Right lung (tissue), 5 donors: Measurements from ENCODE around the gene ZNF747. TPM values are rescaled to one million over a fixed set of nuclear protein-coding genes. Genes with fewer than 3 reads are reported as not detected.
"Not testable (repeated sequence)": the region's sequence is repeated elsewhere in the genome, so short reads cannot be mapped to it uniquely, and the experiment has no call there.

Experiments
- DNase-seq, 2 donors: peaks; one replicate each; pipeline ENCODE4 v3.0.0-alpha.2; 2013
- polyA plus RNA-seq, 5 donors: library from polyadenylated mRNA; unstranded; fragments of 120-200 nt; gene quantifications; one replicate each; pipeline versions ENCODE4 v1.2.1 to v1.2.3, GENCODE V29; 2013; ENCODE audit warnings: inconsistent platforms in 1 of 5, low replicate concordance in 1 of 5; ENCODE audit not compliant: insufficient read length in 5 of 5, insufficient read depth in 1 of 5

Gene ZNF747
- polyA plus RNA-seq, 5 donors, result 7.3 to 10.1 (median 8.8) TPM

DNA sequence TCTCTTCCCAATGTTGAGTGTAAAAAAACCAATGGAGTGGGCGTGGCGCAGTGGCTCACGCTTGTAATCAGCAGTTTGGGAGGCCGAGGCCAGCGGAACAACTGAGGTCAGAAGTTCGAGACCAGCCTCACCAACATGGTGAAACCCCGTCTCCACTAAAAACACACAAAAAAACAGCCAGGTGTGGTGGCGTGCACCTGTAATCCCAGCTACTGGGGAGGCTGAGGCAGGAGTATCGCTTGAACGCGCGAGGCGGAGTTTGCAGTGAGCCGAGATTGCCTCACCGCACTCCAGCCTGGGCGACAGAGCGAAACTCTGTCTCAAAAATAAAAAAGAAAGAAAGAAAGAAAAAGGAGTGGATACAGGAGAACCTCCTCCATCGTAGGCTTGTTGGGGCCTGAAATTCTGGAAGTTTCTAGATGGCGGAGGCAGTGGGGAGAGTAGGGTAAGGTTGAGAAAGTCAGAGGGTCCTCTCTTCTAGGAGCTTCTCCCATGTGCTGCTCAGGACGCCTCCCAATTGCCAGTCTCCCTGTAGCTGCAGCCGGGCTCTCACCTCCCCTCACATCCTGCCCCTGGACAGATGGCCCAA lies 24.2 kb upstream of the ZNF747 start:
- no peak for DNase-seq

DNA sequence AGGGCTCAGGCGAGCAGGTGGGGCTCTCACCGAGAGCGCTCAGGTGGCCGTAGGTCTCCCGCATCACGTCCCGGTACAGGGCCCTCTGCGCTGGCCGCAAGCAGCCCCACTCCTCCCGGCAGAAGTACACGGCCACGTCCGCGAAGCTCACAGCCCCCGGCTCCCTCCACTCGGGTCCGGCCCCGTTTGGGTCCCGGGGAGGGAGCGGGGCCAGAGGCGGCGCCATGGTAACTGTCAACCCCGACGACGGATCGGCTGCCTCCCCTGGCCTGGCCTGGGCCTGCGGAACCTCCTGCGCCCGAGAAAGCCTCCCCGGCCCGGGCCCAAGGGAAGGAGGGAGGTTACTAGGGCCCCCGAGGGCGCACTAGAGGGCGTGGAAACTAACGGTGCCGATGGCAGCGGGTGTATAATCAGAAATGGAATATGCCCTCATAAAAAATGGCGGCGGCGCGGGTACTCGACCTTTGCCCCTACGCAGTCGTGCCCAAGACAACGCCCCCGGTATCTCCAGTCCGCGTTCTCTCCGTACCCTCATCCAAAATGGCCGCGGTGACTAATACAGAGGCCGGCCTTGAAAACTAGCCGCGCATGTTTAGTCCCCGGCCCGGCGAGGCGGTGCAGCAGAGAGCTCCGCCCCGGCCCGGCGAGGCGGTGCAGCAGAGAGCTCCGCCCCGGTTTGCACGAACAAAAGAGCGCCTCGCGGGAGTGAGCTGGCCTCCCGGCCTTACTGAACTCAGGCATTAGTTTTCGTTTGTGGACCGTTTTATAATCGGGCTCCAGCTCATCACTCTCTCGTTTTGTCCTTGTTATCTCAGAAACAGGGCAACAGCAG lies 23.5 kb upstream of the ZNF747 start, which contains the start of gene ZNF764:
ZNF764 (minus strand) TSS at position 418 of the 832 bp plus-strand sequence; CDS start at position 226, 192 bp downstream.
- DNase-seq, result peak; percentile 95

DNA sequence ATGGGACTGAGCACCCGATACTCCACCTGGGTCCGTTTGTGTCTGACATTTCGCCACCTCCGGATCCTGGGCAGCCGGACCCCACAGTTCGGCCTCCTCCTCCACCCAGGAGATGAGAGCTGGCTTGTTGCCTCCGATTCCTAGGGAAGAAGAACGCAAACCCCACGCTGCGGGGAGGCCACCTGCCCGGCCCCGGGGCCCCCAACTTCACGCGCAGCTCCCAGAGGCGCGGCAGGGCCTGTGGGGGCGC lies 23.0 kb upstream of the ZNF747 start:
- DNase-seq, result no peak

DNA sequence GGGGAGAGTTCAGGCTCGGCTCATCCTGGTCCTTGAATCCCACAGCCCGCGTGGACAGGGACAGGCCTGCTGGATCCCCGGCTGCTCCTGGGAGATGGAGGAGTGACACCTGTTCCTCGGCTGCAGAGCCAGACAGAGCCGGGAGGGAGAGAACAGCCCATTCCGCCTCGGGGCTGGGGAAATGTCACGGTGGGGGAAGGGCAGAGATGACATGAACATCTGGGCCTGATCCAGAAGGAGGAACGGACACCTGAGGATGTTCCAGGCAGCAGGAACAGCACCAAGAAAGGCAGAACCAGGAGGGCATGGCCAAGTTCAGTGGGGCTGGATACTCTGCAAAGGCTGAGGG lies 21.4 kb upstream of the ZNF747 start:
- DNase-seq, result no peak

DNA sequence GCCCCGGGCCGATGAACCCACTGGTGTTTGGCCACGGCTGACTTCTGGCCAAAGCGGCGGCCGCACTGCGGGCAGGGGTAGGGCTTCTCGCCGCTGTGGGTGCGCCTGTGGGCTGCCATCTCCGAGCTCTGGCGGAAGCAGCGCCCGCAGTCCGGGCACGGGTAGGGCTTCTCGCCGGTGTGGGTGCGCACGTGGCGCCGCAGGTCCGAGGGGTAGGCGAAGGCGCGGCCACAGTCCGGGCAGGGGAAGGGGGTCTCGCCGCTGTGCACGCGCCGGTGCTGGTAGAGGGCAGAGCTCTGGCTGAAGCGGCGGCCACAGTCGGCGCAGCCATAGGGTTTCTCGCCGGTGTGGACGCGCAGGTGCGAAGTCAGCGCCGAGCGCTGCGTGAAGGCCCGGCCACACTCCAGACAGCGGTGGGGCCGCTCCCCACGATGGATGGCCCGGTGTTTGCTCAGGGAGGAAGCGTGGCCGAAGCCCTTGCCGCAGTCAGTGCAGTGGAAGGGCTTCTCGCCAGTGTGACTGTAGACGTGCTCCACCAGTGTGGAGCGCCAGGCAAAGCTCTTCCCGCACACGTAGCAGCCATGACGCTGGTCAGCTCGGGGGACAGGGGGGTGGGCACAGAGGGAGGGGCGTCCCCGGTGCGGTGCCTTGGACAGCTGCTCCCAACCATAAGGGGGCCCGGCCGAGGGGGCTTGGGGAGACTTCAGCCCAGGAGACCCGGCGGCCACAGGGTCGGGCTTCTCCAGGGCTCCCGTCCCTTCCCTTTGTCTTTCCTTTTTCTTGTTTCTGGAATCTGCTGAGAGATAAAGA lies 20.9 kb upstream of the ZNF747 start:
- no peak for DNase-seq

DNA sequence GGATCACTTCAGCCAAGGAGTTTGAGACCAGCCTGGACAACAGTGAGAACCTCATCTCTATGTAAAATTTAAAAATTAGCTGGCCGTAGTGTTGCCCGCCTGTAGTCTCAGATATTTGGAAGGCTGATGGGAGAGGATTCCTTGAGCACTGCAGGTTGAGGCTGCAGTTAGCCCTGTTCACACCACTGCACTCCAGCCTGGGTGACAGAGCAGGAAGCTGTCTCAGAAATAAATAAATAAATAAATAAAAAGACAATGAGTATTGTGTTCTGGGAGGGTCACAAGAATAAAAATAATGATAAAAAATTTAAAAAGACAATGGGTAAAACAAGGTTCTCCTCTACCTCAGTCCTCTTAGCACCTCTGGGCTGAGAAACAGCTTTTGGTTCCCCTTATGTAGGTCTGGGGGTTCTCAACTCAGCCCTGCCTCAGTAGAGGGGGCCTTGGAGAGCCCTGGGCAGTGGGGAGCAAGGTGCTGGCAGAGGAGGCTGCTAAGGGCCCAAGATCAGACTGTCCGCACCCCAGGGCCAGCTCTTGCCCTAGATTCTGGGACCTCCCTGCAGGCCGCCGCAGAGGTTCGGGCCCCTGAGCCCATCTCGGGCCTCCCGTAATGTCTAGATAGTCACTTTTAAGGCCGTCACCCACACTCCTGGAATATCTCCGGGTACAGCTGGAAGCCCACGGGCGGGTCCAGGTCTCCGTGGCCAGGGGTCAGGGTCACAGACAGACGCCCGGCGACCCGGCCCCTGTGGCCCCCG lies 20.1 kb upstream of the ZNF747 start:
- no peak for DNase-seq

DNA sequence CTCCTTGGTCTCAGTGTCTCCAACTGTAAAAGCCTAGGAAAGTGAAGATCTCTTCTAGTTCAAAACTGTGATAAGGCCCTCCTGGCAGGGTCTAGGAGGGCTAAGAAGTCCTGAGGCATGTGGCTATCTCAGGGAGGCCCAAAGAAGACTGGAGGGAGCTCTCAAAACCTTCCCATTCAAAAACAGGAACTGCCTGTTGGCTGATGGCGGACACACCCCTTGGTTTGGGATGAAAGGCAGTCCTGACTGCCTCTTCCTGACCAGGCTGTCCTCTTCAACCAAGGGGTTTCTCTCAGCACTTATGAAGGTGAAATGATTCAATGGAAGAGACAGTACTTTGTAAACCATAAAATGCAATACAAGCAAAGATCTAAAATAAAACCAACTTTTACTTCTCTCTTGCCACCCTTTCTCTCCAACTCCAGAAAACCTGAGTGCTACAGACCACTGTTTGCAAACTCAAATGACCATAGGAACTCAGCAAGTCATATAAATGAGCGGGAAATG lies 18.8 kb upstream of the ZNF747 start:
- DNase-seq, result no peak

DNA sequence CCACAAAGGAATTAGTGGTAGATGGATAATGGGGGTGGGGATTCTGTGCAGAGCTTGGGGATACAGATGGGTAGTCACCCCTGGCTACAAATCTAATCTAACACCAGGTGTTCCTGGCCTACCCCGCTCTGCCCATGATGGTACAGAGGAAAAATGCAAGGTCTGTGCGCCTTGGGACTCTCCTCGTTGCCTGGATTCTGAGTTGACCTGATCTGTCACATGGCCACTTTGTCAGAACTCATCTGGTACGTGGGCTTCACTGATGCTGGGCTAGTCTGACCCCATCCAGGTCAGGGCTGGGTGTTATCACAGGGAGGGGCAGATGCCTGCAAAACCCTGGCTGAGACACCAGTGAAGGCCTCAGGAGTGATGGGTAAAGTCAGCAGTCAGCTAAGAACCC lies 18.3 kb upstream of the ZNF747 start:
- no peak for DNase-seq

DNA sequence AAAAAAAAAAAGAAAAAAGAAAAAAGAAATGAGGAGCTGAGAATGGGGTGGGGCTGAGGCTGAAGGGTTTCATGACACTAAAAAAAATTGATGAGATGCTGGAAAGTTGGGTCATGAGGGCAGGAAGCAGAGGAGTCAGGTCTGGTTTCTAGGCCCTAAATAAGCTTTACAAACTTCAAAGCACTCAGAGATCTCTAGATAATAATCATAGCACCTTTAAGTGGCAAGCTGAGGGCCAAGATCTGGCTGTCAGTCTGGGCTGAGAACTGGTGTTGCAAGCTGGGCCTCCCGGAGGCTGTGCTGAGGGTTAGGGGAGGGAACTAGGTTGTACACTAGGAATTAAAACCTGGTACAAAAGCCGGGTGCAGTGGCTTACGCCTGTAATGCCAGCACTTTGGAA lies 17.1 kb upstream of the ZNF747 start:
- DNase-seq, result no peak

DNA sequence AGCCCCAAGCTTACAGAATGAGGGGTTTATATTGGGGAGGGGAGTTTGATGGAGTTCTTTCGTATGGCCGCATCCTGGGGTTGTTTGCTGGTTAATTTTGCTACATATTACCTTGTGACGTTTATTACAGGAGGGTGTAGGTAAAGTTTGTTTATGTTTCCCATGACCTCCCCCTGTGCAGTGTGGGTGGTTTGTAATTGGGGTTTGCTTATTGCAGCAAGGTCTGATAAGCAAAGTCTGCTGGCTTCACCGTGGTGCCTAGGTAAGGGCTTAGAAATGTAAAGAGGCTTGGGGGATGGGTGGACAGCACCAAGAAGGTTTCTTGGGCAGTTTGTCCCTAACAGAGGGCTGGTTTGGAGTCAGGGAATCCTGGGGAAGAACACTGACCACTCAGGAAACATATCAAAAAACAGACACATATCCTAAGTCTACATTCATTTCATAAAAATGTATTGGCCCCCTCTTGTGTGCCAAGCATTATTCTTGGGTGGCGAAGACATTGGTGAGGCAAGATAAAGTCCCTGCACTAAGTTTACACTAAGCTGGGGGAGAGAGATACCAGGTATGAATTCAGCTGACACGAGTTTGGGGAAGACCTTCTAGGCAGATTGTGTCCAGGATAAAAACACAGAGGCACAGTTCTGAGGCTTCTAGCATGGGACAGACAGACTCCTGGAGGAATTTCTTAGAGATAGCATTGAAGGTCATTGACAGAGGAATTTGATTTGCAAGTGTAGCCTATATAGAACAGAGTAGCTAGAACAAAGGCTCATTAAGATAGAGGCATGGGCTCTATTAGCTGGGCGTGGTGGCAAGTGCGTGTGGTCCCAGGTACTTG lies 14.0 kb upstream of the ZNF747 start:
- DNase-seq, result no peak

DNA sequence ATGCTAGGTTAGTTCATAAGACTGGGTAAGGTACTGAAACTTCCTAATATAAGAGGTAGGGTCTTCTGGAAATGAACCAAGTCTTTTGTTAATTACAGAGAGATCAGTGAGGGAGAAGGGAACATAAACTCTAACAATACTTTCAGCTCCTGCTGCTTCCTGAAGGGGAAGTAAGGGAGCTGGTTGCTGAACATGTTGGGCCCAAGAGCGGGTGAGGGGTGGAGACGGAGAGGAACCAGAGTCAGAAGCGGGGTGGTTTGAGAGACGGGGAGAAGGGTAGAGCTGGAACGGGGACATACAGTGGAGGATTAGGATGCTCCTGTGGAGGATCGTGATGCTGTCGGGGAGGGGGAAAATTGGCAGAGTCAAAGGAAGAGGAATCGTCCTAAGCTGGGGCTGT lies 11.5 kb upstream of the ZNF747 start:
- no peak for DNase-seq

DNA sequence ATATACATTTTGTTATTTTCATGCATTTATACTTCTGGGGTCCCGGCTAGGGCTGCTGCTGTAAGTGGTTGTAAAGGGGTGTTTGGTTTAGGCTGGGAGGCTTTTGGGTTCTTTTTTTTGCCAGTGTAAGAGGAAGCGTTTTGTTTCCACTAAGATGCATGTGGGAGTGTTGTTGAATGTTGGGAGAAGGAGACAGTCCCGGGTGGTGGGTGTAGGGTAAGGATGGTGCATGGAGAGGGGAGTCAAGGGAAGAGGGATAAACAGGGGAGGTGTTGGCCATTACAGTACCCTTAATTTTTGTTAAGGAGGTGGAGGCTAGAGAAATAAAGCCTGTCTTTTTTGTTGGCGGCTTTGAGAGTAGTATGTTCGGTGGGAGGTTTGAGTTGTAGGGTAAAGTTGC lies 8.4 kb upstream of the ZNF747 start:
- DNase-seq, result no peak

DNA sequence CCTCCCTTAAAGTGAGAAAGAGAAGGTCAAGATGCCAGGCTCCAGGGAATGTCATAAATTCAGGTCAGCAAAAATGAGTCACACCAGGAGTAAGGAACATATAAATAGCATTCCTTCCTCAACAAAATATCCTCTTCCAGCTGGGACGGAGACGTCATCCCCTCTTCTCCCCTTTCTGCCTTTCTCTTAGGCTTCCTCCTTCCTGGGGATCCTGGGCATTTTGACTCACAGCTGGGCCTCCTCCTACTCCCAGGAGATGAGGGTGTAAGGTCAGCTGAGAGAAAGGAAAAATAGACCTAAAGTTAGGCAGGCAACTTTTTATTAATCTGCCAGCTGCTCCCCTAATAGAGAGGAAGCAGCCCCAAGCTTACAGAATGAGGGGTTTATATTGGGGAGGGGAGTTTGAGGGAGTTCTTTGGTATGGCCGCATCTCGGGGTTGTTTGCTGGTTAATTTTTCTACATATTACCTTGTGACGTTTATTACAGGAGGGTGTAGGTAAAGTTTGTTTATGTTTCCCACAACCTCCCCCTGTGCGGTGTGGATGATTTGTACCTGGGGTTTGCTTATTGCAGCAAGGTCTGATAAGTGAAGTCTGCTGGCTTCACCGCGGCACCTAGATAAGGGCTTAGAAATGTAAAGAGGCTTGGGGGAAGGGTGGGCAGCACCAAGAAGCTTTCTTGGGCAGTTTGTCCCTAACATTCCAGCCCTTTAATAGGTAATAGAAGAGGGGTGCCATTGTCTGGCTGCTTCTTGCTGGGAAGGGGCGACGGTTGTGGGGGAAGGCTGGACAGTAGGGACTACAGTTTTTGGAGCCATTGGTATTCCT lies 7.1 kb upstream of the ZNF747 start:
- DNase-seq, result no peak

DNA sequence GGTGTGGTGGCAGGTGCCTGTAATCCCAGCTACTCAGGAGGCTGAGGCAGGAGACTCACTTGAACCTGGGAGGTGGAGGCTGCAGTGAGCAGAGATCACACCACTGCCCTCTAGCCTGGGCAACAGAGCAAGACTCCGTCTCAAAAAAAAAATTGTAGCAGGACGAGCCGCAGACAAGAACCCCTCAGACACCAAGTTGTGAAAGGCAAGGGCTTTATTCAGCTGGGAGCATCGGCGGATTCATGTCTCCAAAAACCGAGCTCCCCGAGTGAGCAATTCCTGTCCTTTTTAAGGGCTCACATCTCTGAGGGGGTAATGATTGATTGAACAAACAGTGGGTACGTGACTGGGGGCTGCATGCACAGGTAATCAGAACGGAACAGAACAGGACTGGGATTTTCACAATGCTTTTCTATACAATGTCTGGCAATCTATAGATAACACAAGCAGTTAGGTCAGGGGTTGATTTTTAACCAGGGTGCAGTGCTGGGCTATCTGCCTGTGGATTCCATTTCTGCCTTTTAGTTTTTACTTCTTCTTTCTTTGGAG lies 6.3 kb upstream of the ZNF747 start:
- not testable (repeated sequence) for DNase-seq

DNA sequence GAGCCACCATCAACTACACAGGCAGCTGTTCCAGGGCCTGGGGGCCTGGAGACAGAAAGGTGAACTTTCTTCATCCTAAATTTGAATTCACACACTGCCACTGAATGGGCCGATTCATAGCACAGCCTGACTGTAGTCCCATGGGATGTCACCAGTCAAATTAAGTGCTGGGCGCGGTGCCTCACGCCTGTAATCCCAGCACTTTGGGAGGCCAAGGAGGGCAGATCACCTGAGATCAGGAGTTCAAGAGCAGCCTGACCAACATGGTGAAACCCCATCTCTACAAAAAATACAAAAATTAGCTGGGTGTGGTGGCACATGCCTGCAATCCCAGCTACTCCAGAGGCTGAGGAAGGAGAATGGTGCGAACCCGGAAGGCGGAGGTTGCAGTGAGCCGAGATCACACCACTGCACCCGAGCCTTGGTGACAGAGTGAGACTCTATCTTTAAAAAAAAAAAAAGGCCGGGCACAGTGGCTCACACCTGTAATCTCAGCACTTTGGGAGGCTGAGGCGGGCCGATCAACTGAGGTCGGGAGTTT lies 5.4 kb upstream of the ZNF747 start:
- DNase-seq, result not testable (repeated sequence)

DNA sequence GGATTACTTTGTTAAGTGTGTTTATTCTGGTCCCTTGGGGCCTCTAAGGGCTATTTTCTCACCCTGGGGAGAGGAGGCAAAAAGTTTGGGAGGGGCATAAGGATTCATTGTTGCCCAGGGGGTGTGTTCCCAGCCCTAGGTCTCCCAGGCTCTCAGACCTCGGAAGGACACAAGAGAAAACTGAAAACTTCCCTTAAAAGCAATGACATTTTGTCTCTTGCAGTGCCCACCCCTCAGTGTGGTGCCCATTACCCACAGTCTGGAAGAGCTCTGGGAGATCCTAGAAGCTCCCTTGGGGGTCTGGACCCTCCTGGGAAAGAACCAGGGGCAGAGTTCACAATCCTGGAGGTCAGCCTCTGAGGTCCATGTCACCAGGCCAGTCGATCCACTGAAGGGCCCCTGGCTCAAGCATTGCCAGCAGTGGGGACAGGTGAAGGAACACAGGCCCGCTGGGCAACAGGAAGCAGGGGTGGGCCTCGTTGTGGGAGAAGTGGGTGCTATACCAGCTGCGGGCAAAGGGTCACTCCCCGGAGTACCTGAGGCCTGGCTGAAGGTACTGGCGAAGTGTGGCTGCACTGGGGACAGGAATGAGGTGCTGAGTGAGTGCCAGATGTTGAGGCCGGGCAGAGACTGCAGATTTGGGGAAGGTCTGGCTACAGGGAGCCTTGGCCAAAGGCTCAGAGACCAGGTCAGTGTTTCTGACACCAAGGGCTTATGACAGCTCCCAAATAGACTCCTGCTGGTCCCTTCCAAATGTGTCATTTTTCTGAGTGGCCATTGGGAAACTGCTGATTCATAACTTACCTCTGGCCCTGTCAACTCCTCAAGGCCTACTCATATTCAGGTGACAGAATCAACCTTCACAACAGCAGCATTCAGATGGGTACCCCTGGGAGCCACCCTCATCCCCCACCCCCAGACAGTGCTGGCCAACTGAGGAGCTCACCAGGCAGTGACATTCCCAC lies 4.6 kb upstream of the ZNF747 start:
- DNase-seq, result no peak

DNA sequence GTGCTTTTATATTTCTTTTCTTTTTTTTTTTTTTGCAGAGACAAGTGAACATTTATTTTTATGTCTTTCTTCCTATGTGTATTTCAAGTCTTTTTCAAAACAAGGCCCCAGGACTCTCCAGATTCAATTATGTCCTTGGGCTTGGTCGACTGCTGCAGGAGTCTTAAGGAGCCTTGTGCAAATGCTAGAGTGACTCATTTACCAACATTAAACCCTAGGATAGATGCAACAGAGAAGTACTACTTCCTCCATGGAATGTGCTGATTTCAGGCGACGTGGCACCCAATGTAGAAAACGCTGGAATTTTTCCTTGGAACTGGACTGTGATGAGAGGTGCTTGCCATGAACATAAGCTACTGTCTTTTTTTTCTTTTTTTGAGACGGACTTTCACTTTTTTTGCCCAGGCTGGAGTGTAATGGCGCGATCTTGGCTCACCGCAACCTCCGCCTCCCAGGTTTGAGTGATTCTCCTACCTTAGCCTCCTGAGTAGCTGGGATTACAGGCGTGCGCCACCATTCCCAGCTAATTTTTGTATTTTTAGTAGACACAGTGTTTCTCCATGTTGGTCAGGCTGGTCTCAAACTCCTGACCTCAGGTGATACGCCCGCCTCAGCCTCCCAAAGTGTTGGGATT lies 1.9 kb upstream of the ZNF747 start:
- DNase-seq, result not testable (repeated sequence)

DNA sequence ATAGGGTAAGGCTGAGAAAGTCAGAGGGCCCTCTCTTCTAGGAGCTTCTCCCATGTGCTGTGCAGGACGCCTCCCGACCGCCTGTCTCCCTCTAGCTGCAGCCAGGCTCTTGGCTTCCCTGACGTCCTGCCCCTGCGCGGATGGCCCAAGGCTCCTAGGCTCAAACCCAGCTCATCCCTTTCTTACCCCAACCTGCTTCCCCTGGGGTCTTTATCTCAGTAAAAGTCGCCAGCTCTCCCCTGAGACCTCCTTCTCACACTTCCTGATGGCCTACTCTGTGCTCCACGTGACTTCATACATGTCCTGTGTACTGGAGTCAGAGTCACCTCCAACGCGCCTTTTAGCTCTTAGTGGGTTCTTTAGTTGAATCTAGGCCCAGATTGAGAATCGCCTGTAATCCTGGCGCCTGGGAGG lies 1.1 kb upstream of the ZNF747 start:
- peak in 1 of 2 donors; percentile 69 for DNase-seq
